PC-9 (cell line): Measurements from ENCODE around the gene FBXL15.

Source experiments
- CTCF ChIP-seq: fragments of 200-600 bp; sonication (generic); conservative IDR thresholded peaks from 2 replicates; pipeline ENCODE4 v1.6.1; 2017; ENCODE audit warnings: mixed run types, antibody characterized with exemption, mild to moderate bottlenecking, moderate library complexity
- EZH2 ChIP-seq: fragments of 200-600 bp; sonication (generic); IDR thresholded peaks from 2 replicates; pipeline ENCODE4 v1.8.0; 2017; ENCODE audit warnings: antibody characterized with exemption, low read depth

DNA sequence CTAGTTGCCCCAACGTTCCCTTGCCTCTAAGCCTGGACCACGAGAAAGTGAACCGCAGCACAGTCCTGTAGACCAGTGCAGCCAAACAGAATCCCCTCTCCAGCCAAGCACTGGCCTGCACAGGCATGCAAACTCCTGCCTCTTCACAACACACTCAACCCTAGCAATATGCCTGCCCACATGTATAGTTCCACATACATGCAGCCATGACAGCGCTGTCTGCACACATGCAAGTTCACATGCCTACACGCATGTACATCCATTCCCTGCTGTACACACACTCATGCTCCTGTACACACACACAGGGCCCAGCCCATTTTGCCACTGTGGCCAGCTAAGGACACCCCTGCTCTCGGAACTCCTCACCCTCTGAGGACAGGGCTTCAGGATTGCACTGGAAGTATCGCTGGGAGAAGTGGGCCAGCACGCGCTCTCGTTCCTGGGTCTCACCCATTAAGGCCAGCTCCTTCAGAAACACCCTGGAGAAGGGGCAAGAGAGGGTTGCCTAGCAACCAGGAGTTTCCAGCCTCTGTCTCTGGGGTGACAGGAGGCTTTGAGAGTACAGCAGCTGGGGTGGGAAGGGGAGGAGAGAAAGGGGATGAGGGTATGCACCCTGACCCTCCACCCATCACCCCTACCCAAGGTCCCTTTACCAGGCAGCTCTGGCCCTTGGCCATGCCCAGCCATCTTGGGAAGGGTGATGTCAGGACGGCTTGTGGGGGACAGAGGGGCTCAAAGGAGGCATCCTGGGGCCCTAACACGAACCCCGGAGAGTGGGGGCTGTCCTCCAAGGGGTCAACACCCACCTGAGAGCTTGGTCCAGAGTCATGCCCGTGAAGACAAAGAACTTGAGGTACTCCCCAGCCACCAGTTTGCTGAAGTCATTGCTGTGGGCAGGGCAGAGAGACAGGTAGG lies 9.0 kb upstream of the FBXL15 start:
- no peak for TF ChIP-seq CTCF
- TF ChIP-seq EZH2: no peak
